WI38 (cell line): ENCODE measurements around the gene AKT2.

Experiments used
- H3K4me3 ChIP-seq: 2 replicates; pipeline ENCODE4 v1.5.1; 2011; ENCODE audit warnings: low read depth, mild to moderate bottlenecking, control low read depth, low read length
- CTCF ChIP-seq: IDR thresholded peaks from 2 replicates; pipeline ENCODE4 v1.5.1; 2012; ENCODE audit warnings: low read depth, mild to moderate bottlenecking, control low read depth, low read length

Gene AKT2

GRCh38 chr19:40278361-40279035, 6.6 kb downstream of the AKT2 start:
- no peak for TF ChIP-seq CTCF
- no peak overlapping the region for H3K4me3 ChIP-seq

GRCh38 chr19:40277356-40278059, 7.6 kb downstream of the AKT2 start:
- no peak overlapping the region for H3K4me3 ChIP-seq
- TF ChIP-seq CTCF: no peak

GRCh38 chr19:40274585-40275544, 10.3 kb downstream of the AKT2 start:
- TF ChIP-seq CTCF: no peak
- no peak overlapping the region for H3K4me3 ChIP-seq

- H3K4me3 ChIP-seq: no peak overlapping the region
- no peak for TF ChIP-seq CTCF
Observed at GRCh38 chr19:40273469-40274360, 11.4 kb downstream of the AKT2 start.

GRCh38 chr19:40272261-40272660, 12.9 kb downstream of the AKT2 start:
- H3K4me3 ChIP-seq: no peak overlapping the region
- no peak for TF ChIP-seq CTCF

- TF ChIP-seq CTCF: no peak
- no peak overlapping the region for H3K4me3 ChIP-seq
Observed at GRCh38 chr19:40271706-40272105, 13.4 kb downstream of the AKT2 start.
